Measurements from ENCODE around the gene PARP6.

Gene PARP6

DNA sequence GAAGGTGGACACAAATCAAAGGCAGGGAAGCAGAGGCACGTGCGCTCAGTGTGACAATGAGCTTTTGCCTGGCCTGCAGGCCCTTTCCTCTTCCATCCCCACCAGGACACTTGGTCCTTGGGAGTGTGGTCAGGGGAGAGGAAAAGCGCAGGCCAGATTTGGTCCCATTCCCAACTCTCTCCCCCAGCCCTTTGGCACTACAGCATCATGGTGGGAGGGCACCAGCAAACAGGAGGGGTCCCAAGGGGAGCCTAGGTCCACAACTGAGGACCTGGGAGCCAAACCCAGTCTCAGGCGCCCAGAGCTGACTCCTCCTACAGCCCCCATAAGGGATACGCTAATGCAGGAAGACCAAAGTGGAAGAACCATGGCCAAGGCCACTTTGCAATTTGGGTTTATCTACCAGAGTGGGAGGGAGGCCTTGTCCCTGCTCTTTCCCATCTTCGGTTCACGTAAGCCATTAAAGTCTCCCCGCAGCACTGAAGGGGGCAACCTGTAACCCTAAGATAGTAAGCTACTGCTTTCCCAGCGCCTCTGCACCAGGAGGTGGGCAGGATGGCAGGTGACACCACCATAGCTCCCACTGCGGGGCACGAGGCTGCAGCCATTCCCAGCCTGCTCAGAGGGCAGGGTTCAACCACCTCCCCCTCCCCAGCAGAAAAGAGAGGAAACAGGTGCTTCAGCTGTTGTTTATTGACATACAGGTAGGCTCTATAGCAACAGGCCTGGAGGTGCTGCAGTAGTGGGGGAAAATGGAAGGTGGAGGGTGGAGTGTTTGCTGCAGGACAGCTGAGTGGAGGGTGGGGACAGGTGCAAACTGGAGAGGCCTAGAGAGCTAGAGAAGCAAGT, 73.8 kb downstream of the PARP6 start:
- no peak for DNase-seq

DNA sequence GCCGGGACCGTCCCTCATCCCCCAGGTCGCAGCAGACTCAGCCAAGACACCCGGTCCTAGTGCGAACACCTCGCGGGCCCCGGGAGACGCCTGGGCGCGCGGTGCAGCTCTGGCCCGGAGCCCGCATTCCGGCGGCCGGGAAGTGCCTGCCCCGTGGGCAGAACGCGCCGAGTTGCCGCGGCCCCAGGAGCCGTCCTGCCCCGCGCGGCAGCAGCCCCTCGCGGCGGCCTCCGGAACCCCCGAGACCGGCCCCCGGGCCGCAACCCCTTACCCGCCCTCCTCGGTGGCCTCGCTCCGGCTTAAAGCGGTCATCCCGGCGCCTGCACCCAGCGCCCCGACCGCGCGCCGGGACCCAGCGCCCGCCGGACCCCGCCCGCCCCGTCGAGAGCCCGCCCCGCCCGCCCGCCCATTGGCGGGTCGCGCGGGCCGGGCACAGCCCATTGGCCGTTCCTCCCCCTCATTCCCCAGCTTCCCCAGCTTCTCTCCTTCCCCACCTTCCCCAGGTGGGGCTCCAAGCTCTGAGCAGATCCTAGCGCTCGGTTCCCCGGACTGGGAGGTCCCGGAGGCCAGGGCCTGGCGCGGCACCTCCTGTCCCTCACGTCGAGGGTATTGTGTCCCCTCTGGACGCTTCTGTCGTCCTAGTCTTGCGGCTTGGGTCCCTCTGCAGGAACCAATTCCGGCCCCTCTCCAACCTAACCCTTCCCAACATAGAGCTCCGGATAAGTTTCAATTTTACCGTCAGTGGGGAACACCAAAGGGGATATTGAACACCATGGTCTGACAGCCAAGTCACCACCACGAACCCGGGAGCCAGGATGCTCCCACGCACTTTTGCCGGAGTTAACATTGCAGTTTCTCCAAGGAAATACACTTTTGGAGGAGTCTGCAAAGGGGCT, 74.6 kb downstream of the PARP6 start, which contains the start of gene GRAMD2A:
Gene GRAMD2A (minus strand): TSS at position 328 of the 896 bp plus-strand sequence.
- no peak for DNase-seq

DNA sequence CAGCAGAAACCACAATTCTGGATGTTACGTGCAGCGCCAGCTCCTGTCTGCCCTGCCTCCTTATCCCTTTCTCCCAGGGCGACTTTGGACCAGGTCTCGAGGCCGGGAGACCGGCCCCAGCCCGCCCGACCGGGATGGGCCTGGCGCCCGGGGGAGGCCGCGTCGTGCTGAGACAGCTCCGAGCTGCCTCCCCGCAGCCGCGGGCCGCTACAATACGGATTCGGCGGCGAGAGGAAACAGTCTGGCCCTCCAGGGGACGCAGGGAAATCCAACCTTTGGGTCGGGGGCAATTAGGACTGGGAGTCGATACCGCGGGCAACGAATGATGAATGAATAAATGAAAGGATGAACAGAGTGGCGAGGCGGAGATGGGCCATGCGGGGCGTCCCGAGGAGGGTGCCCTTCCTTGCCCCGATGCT, 75.3 kb downstream of the PARP6 start:
- no peak for DNase-seq

DNA sequence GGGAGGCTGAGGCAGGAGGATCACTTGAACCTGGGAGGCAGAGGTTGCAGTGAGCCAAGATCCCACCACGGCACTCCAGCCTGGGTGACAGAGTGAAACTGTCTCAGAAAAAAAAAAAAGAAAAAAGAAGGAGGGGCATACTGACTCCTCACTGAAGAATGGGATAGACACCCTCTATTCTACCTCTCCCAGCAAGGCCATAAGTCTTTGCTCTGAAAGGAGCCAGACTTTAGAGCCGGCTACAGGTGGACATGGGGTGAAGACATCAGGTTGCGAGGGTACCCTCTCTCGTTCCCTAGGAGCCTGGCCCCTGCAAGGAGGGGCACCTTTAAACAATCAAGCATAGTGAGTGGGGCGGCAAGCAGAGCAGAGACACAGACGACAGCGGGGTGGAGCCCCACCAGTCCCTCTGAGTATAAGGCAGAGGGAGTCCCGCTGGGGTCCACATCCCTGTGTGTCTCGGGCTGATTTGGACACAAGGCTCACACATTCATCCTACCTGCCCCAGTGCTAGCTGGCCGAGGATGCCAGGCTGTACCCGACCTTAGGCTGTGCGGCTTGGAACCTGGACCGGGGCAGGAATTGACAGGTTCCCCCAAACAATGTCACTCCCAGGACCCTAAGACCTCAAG, 75.8 kb downstream of the PARP6 start:
- DNase-seq, result no peak

DNA sequence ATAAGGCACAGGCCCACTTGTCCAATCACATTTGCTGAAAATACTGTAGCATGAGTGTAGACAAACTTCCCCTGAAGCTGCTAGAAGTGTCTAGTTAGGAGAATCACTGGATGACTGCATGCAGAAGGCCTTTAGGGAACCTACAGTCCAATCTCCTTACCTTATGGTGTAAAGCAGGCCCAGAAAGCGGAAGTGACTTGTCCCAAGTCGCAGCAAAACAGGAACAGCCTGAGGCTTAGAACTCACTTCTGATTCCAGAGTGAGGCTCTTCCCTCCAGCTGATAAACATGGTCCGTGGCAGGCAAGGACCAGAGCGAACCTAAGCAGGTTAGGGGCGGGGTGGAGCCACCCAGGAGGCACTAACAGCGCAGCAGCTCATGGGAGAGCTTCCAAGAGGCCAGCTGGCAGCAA, 77.2 kb downstream of the PARP6 start:
- DNase-seq, result no peak

DNA sequence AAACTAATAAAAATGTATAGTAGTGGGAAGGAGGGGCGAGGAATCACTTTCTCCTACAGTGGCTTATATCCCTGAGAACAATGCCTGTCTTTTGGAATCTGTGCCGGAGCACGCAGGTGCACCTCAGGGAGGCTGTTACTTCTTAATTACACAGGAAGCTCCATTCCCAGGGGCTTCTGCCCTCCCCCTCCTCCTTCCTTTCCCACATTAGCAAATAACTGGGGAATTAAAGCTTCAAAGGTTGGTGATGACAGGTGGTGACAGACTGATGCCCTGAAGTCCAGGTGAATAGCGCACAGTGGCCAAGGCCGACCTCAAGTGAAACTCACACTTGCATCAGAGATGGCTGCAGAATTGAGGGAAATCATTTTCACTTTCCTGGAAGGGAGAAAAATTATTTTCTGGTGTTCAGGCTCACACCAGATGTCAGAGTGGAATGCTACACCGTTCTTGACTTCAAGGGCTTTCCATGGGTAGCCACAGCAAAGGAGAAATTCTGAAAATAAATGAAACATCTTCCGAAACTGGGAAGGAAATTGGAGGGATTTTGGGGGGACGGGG, 78.4 kb downstream of the PARP6 start:
- no peak for DNase-seq

DNA sequence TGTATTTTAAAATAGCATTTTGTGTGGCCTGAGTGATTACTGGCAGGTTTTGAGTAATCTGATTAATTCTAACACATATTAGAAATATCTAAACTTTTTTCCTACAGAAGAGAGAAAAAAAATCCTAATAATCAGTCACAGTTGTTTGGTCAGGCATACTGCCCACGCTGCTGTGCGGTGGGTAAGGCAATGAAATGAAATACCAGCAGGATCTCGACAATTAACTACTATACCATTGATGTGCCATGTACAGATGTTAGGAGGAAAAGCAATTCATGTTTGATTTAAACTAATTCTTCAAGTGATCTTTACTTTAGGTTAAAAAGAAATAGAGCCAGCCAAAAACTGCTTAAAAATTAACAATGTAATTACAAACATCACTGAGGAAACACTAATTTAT, 79.9 kb downstream of the PARP6 start:
- DNase-seq, result no peak
